DMS53 treated with DMSO at 0.1 percent for 48 hours (cell line): ENCODE measurements around the gene VIPR1.

ENCODE experiments used
- DNase-seq: peaks from one replicate; lab custom pipeline; 2025; ENCODE audit not compliant: unreplicated experiment; lab: John Stamatoyannopoulos, UW

VIPR1 gene

GRCh38 chr3:42509111-42509510 lies 6.7 kb downstream of the VIPR1 start:
- DNase-seq: no peak

GRCh38 chr3:42510325-42510724 lies 7.9 kb downstream of the VIPR1 start:
- DNase-seq: no peak

- no peak for DNase-seq
Measured at GRCh38 chr3:42511201-42511600, 8.8 kb downstream of the VIPR1 start.

- no peak for DNase-seq
Measured at GRCh38 chr3:42511736-42512135, 9.3 kb downstream of the VIPR1 start.

DNA sequence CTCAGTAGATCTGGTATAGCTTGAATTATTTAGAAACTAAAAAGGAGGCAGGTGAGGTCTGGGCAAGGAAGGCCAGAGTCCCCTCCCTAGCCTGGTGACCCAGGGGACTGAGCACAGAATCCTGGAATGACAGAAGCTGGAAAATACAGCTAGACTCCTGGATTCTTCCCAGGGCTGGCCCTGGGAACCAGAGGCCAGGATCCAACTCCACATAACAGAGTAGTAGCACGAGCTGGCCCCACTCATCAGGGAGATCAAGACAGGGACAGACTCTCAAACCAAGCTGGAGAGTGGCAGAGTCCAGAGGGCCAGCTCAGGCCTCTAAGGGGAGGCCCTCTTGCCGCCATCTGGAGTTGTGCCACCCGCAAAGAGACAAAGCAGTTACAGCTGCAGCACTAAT lies 10.7 kb downstream of the VIPR1 start:
- DNase-seq: no peak

DNA sequence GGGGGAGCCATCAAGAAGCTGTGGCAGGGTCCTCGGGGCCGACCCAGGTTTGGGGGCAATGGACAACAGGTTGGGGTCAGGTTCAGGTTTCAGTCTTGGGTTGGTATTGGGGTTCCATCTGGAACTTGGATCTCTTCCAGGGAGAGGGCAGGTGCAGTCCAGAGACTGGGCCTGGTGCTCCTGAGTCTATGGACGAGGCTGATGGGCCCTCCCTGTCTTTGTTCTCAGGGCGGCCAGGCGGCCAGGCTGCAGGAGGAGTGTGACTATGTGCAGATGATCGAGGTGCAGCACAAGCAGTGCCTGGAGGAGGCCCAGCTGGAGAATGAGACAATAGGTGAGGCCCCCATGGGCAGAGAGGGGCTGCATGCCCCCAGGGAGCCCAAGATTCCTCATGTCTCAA lies 11.1 kb downstream of the VIPR1 start:
- no peak for DNase-seq

GRCh38 chr3:42514876-42515275 lies 12.4 kb downstream of the VIPR1 start:
- DNase-seq: no peak

GRCh38 chr3:42515391-42515916 lies 13.0 kb downstream of the VIPR1 start:
- no peak for DNase-seq

- DNase-seq: no peak
Measured at GRCh38 chr3:42515976-42516375, 13.5 kb downstream of the VIPR1 start.

- DNase-seq: no peak
Measured at GRCh38 chr3:42516443-42516842, 14.0 kb downstream of the VIPR1 start.

GRCh38 chr3:42517117-42517516 lies 14.7 kb downstream of the VIPR1 start:
- DNase-seq: no peak

DNA sequence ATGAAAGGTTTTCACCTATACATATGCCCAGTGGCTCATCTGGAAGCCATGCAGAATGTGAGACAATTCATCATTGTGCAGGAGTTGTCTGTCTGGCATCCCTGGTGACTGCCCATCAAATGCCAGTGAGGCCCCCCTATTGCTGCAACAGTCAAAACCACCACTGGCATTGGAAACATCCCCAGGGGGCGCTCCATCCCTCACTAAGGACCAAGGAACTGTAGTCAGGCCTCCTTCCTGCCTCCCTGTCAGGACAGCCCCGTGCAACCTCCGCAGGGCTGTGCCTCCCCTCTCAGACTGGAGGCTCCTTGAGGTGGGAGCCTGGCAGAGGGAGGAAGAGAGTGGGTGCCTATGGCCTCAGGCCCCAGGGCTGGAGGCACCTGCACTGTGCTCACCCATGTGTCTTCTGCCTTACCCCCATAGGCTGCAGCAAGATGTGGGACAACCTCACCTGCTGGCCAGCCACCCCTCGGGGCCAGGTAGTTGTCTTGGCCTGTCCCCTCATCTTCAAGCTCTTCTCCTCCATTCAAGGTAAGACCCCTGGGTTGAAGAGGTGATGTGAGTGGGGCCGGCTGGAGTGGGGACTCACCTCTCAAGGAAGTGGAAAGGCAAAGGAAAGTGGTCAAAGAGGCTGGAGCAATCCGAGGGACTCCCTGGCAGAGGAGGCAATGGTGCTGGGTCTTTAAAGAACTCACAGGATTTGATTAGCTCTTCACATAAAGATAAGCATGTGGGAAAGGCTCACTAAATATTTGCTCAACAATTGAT lies 16.5 kb downstream of the VIPR1 start:
- DNase-seq: no peak

GRCh38 chr3:42519568-42519962 lies 17.1 kb downstream of the VIPR1 start:
- DNase-seq: no peak

DNA sequence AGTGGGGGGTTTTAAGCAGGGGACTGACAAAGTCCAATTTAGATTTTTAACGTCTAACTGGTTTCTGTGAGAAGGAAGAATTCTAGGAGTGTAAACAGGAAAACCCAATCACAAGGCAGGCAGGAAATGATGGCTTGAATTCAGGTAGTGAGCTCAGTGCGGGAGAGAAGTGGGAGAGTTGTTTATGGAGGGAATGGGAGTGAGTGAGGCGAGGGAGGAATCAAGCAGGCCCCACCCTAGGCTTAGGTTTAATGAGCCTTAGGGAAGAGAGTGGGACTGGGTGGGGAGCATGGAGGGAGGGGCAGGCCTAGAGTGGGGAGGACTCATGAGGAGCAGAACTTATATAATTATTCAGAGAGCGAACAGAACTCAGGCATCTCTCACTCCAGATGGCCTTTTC lies 17.9 kb downstream of the VIPR1 start:
- no peak for DNase-seq

GRCh38 chr3:42520906-42521305 lies 18.5 kb downstream of the VIPR1 start:
- no peak for DNase-seq

GRCh38 chr3:42524751-42525150 lies 22.3 kb downstream of the VIPR1 start:
- no peak for DNase-seq

DNA sequence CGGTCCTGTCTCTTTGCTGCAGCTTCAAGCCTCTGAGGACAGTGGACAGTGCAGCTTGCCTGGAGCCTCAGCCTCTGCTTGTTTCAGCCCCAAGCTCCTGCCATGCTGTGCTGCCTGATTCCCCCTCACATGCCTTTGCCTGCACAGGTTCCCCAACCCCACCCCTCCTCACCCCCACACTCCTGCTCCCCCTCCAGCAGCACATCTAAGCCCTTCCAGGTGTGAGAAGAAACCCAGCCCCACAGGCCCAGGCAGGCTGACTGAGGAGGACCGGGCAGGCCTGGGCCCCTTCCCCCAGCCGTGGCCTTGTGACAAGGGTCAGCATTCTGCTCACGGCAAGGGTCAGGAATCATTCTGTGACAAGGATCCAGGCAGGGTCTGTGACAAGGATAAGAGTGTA lies 22.8 kb downstream of the VIPR1 start:
- DNase-seq: no peak

DNA sequence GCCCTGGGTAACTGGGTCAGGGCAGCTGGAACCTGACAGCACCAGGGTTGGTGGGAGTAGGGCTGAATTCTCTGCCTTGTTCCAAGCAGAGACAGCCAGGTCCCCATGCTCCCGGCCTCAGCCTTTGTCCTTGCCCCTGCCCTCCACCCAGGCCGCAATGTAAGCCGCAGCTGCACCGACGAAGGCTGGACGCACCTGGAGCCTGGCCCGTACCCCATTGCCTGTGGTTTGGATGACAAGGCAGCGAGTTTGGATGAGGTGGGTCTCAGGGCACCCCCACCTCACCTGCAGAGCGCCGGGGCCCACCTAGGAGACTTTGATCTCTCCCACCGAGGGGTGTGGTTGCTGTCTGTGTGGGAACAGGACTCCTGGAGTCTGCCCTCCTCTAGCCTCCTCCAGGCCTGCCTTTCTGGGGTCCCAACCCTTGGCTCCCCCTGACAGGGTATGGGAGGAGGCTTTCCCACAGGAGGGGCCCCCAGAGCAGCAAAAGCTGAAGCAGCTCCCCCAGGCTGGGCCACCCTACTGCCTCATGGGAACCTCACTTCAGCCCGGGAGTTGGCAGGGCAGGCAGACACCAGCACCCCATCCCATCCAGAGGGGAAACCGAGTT lies 23.4 kb downstream of the VIPR1 start:
- DNase-seq: no peak

DNA sequence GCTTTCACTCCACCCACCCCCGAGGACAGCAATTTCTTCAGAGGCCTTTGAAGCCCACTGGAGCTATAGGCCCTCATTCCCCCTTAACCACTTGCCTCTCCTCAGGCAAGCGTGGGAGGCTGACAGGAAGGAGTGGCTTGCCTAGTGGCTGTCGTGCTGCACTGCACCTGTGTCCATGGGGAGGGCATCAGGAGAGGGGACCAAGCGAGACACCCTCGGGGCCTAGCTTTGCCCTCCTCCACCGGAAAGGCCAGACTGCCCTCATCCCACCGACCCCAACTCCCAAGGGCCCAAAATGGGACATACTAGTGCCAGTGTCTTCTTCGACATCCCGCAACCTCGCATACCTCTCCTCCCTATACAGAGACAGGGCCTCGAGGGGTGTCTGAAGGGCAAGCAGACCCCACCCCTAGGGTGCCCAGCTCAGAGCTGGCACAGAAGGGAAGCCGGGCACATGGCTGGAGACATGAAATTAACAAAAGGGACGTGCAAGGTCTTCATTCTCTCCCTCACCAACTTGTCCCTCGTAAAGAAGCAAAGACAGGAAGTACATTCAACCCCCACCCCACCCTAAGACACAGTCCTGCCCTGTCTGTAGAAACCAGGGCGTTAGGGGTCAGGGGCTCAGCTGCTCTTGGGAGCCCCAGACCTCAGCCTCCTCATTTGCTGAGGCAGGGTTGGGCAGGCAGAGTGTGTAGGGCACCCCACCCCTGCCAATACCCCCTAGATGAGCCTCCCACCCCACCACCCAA lies 24.3 kb downstream of the VIPR1 start:
- no peak for DNase-seq

DNA sequence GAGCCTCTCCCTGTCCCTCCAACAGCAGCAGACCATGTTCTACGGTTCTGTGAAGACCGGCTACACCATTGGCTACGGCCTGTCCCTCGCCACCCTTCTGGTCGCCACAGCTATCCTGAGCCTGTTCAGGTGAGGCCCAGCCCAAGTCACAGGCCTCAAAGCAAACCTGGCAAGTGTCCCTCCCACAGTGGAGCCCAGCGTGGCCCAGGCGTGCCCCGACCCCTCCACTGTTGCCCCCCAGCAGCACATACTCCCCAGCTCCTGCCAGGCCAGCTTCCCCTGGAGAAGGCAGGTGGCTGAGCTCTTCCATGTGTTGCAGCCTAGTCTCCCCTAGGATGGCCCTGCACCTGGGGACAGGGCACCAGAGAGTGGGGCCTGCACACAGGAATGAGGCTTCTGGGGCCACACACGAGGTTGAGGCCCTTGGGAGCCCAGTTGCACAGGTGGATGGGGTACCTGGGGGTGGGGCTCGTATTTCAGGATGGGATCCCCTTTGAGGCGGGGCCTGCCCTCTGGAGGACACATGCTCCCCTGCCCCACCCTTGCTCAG lies 25.0 kb downstream of the VIPR1 start:
- no peak for DNase-seq

GRCh38 chr3:42529468-42529867 lies 27.0 kb downstream of the VIPR1 start:
- DNase-seq: no peak

- DNase-seq: no peak
Measured at GRCh38 chr3:42530073-42530472, 27.6 kb downstream of the VIPR1 start.
